HepG2 (cell line): Measurements from ENCODE around the gene TSKU. TPM values are rescaled to one million over a fixed set of nuclear protein-coding genes. Genes with fewer than 3 reads are reported as not detected.

Experiments
- BCLAF1 ChIP-seq: fragments of 450-650 bp; IDR thresholded peaks from 2 replicates; pipeline ENCODE4 v1.6.1; 2017; ENCODE audit warnings: mild to moderate bottlenecking
- CHCHD3 ChIP-seq: sonication (generic); formaldehyde crosslinking; IDR thresholded peaks from 2 replicates; pipeline ENCODE4 v1.8.0; 2022; ENCODE audit warnings: mild to moderate bottlenecking, missing genetic modification reagents, moderate library complexity
- ELK4 ChIP-seq: sonication (generic); formaldehyde crosslinking; IDR thresholded peaks from 2 replicates; pipeline ENCODE4 v1.9.0; 2021; ENCODE audit warnings: missing genetic modification reagents, borderline replicate concordance
- HDAC1 ChIP-seq: sonication (generic); formaldehyde crosslinking; IDR thresholded peaks from 2 replicates; pipeline ENCODE4 v1.5.1; 2020; ENCODE audit warnings: mild to moderate bottlenecking, missing genetic modification reagents
- JARID2 ChIP-seq: sonication (generic); formaldehyde crosslinking; IDR thresholded peaks from 2 replicates; pipeline ENCODE4 v1.8.1; 2023; ENCODE audit warnings: missing genetic modification reagents, inconsistent platforms; ENCODE audit not compliant: insufficient replicate concordance
- KLF9 ChIP-seq: IDR thresholded peaks from 2 replicates; pipeline ENCODE4 v1.6.1; 2016; ENCODE audit warnings: low read depth
- MAX ChIP-seq: IDR thresholded peaks from 2 replicates; pipeline ENCODE4 v1.6.1; 2012; ENCODE audit warnings: inconsistent platforms
- SOX5 ChIP-seq: IDR thresholded peaks from 2 replicates; pipeline ENCODE4 v1.6.1; 2016; ENCODE audit warnings: borderline replicate concordance
- STAG1 ChIP-seq: sonication (generic); formaldehyde crosslinking; IDR thresholded peaks from 2 replicates; pipeline ENCODE4 v1.4.0; 2020; ENCODE audit warnings: missing genetic modification reagents
- THAP8 ChIP-seq: sonication (generic); formaldehyde crosslinking; IDR thresholded peaks from 2 replicates; pipeline ENCODE4 v1.5.1; 2020; ENCODE audit warnings: missing genetic modification reagents, mild to moderate bottlenecking, borderline replicate concordance
- ZFP36L1 ChIP-seq: sonication (generic); formaldehyde crosslinking; IDR thresholded peaks from 2 replicates; pipeline ENCODE4 v1.8.0; 2022; ENCODE audit warnings: mild to moderate bottlenecking, missing genetic modification reagents, moderate library complexity
- ZNF12 ChIP-seq: sonication (generic); formaldehyde crosslinking; IDR thresholded peaks from 2 replicates; pipeline ENCODE4 v1.5.0; 2020; ENCODE audit warnings: missing genetic modification reagents
- ZNF17 ChIP-seq: sonication (generic); formaldehyde crosslinking; IDR thresholded peaks from 2 replicates; pipeline ENCODE4 v1.5.0; 2020; ENCODE audit warnings: mild to moderate bottlenecking, missing genetic modification reagents
- ZNF281 ChIP-seq: sonication (generic); formaldehyde crosslinking; IDR thresholded peaks from 2 replicates; pipeline ENCODE4 v1.4.0; 2020; ENCODE audit warnings: missing genetic modification reagents, borderline replicate concordance
- ZNF431 ChIP-seq: sonication (generic); formaldehyde crosslinking; IDR thresholded peaks from 2 replicates; pipeline ENCODE4 v1.9.0; 2022; ENCODE audit warnings: missing genetic modification reagents, low read depth, mild to moderate bottlenecking, borderline replicate concordance
- ZNF44 ChIP-seq: sonication (generic); formaldehyde crosslinking; IDR thresholded peaks from 2 replicates; pipeline ENCODE4 v1.5.1; 2020; ENCODE audit warnings: mild to moderate bottlenecking, missing genetic modification reagents
- ZNF768 ChIP-seq: sonication (generic); formaldehyde crosslinking; IDR thresholded peaks from 2 replicates; pipeline ENCODE4 v1.4.0; 2020; ENCODE audit warnings: missing genetic modification reagents
- ZNF775 ChIP-seq: sonication (generic); formaldehyde crosslinking; IDR thresholded peaks from 2 replicates; pipeline ENCODE4 v1.4.0; 2020; ENCODE audit warnings: missing genetic modification reagents, mild to moderate bottlenecking, moderate library complexity, borderline replicate concordance
- ZSCAN5A ChIP-seq: sonication (generic); formaldehyde crosslinking; IDR thresholded peaks from 2 replicates; pipeline ENCODE4 v1.8.0; 2022; ENCODE audit warnings: mild to moderate bottlenecking, missing genetic modification reagents, borderline replicate concordance
- polyA plus RNA-seq, 8 experiments: library from polyadenylated mRNA; depleted of rRNA in 3 of 8; stranded (reverse) in 7 of 8; unstranded in 1 of 8; fragments of >200 nt; fragmentation: Illumina TruSeq in 4 of 8; extraction: Trizol in 4 of 8; gene quantifications; 2 replicates each; pipeline versions ENCODE4 v1.2.1 to v1.2.3, GENCODE V29; 2011 to 2016; ENCODE audit warnings: low read depth in 4 of 8, missing spikeins in 1 of 8, mixed read lengths in 1 of 8; ENCODE audit not compliant: insufficient read depth in 1 of 8
- total RNA-seq, 5 experiments: library from RNA; depleted of rRNA; stranded (reverse); fragments of >200 nt; fragmentation: Illumina TruSeq; extraction: Trizol; gene quantifications; 2 replicates each; pipeline ENCODE4 v1.2.3, GENCODE V29; 2016; ENCODE audit warnings: low read depth in 1 of 5

Gene TSKU
- total and polyA plus RNA-seq, 2 of the 13 experiments (the other 11 are each of a cell fraction or from before 2014, with no cell fraction given): 20.3 to 21.4 TPM

- TF ChIP-seq SOX5 (peak; percentile 32), ZNF44 (CRISPR knock-in tag) (peak; percentile 56; the same call in 1 of the 2 replicates), STAG1 (no peak), BCLAF1 (no peak), ZNF775 (CRISPR knock-in tag) (no peak), HDAC1 (CRISPR knock-in tag) (peak; percentile 65), MAX (no peak; the same call in none of the 2 replicates), ZFP36L1 (CRISPR knock-in tag) (no peak), CHCHD3 (no peak), KLF9 (CRISPR knock-in tag) (0 out of 2 replicates have a peak, but pooled peaks have one; percentile 71), ZSCAN5A (no peak), THAP8 (CRISPR knock-in tag) (no peak), ZNF17 (CRISPR knock-in tag) (no peak), ZNF281 (CRISPR knock-in tag) (peak; percentile 89), ZNF12 (CRISPR knock-in tag) (no peak; the same call in 1 of the 2 replicates), JARID2 (CRISPR knock-in tag) (no peak), ELK4 (no peak), ZNF431 (0 out of 2 replicates have a peak, but pooled peaks have one; percentile 46), ZNF768 (peak; percentile 31; the same call in 1 of the 2 replicates)
Observed at GRCh38 chr11:76782531-76783293, 444 bp upstream of the TSKU start (continued).
